Fibroblast of pulmonary artery (primary cell): ENCODE results near the gene TET2.

Experiments used
- DNase-seq: peaks from one replicate; pipeline ENCODE4 v3.0.0-alpha.2; 2010; ENCODE audit warnings: low read depth
- H3K4me3 ChIP-seq: replicated peaks from 2 replicates; pipeline ENCODE4 v1.5.1; 2011; ENCODE audit warnings: low read depth, mild to moderate bottlenecking, control low read depth, low read length, moderate library complexity
- TF ChIP-seq, protein P1 (sequence below): IDR thresholded peaks from 2 replicates; pipeline ENCODE4 v1.5.1; 2011; ENCODE audit warnings: mild to moderate bottlenecking, control low read depth, low read length, inconsistent platforms; ENCODE audit errors: missing control alignments

Gene TET2

GRCh38 chr4:105305019-105305836 is 158.6 kb downstream of the TET2 start:
- TF ChIP-seq, protein P1, sequence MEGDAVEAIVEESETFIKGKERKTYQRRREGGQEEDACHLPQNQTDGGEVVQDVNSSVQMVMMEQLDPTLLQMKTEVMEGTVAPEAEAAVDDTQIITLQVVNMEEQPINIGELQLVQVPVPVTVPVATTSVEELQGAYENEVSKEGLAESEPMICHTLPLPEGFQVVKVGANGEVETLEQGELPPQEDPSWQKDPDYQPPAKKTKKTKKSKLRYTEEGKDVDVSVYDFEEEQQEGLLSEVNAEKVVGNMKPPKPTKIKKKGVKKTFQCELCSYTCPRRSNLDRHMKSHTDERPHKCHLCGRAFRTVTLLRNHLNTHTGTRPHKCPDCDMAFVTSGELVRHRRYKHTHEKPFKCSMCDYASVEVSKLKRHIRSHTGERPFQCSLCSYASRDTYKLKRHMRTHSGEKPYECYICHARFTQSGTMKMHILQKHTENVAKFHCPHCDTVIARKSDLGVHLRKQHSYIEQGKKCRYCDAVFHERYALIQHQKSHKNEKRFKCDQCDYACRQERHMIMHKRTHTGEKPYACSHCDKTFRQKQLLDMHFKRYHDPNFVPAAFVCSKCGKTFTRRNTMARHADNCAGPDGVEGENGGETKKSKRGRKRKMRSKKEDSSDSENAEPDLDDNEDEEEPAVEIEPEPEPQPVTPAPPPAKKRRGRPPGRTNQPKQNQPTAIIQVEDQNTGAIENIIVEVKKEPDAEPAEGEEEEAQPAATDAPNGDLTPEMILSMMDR, result no peak
- H3K4me3 ChIP-seq, result no peak overlapping the region
- no peak for DNase-seq

- no peak overlapping the region for H3K4me3 ChIP-seq
- TF ChIP-seq, protein P1, result no peak
- DNase-seq, result peak; percentile 2
Measured at GRCh38 chr4:105306158-105306781, 159.6 kb downstream of the TET2 start.

DNA sequence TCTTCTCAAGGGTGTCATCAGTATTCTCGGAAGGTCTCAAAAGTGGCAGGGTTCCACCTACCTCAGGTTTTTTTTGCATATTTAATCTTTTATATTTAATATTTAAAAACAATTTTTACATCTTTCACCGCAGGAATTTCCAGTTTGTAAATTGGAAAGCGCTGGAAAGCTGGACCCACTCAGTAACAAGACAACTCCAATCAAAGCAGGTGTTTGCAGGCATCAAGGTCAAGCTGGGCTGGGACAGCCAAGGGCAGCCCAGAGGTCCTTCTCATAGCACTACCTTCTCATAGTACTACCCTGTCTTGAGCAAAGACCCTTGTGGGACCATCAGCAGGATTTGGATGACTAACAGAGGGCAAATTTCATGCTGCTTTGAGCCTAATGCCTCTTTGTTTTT is 160.1 kb downstream of the TET2 start:
- no peak overlapping the region for H3K4me3 ChIP-seq
- DNase-seq, result no peak
- TF ChIP-seq, protein P1, result no peak

- TF ChIP-seq, protein P1, result no peak
- no peak for DNase-seq
- H3K4me3 ChIP-seq, result no peak overlapping the region
Measured at GRCh38 chr4:105318486-105318885, 171.8 kb downstream of the TET2 start.

DNA sequence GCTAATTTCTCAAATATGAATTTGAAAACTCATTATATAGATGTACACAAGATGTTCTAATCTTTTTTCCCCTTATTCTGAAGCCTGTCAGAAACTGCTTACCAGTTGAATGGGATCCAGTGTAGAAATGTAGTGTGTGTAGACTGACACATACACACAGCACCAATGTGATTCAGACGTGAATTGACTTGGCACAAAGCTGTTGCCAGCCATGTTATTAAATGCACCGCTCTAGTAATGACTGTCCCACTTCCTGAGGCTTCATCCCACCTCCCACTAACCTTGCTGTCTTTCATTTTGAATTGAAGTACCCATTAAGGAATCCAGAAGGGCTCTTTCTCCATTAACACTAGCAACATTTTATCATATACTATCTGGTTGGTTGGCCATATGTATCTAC is 180.5 kb downstream of the TET2 start:
- TF ChIP-seq, protein P1, result no peak
- no peak overlapping the region for H3K4me3 ChIP-seq
- DNase-seq, result no peak

DNA sequence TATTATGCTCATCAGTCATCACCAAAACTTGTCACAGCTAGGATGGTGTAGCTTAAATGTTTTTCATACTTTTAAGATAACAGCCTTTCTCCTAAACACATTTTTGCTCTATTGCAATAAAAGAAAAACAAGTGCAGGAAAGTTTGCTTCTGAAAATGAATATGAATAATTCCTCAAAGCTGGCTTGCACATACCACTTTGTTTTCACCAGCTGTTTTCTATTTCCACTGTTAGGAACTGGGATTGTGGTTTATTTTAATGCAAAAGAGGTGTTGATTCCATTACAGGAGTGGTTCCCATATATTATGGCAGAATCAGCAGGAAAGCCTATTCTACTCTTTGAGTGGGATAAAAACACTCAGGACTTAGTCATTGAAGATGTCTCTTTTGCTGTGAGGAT is 181.3 kb downstream of the TET2 start:
- DNase-seq, result no peak
- TF ChIP-seq, protein P1, result no peak
- H3K4me3 ChIP-seq, result no peak overlapping the region
